GM04503 (cell line): ENCODE data around the gene PIGQ.

Source experiments
- DNase-seq: peaks from one replicate; pipeline ENCODE4 v3.0.0-alpha.2; 2012; ENCODE audit warnings: low read depth

Gene PIGQ

DNA sequence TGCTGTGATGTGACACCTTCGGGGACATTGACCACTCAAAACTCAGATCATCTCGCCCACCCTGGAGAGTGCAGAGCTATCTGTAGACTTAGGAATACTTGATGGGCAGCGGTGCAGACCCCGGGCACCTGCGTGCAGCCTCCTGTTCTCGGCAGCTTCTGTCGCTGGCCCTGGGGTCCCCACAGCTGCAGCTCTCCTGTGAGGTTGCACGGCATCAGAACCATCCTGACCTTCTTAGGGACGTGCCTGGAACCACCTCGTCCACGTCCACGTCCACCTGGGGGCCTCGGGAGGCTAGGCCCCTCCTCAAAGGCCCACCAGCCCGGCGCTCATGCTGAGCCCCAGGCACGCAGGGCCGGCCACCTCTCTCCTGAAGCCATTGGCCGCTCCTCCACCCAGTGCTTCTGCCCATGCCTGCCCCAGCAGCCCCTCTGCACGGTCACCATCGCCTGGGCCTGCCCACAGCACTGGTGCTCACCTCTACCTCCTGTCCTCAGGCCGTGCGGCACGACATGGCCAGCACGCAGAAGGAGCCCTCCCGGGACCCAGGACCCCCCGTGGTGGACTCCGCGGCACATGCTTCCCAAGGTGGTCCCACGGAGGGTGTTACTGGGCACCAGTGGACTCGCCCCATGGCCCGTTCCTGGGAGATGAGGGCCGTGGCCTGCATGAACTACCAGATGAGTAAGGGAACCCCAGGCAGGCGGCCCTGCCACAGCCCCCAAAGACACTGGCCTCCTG lies 58.7 kb downstream of the PIGQ start:
- DNase-seq = no peak

DNA sequence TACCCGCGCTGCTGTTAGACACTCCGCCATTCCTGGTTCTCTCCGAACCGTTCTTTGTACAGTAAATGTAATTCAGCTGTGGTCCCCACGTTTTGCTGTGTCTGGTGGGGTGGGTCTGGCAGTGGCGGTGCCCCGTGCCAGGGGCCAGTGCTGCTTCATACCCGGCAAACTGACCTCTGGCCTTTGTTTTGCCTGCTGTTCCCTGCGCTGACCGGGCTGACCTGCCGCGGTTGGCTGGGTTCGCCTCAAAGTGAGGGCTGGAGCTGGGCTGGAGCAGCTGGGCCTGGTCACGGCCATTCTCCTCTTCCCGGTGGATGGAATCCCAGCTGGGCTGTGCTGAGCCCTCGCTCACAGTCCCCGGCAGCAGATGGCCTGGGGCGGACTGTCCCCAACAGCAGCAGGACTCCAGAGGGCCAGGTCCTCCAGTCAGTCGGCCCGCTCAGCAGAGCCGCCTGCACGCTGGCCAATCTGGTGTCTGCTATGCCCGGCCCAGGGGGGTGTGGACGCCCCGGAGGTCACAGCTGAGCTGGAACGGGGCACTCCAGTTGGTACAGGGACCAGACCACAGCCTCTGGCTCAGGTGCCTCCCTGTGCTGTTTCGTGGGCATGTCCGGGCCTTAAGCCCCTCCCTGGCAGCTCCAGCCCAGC lies 59.5 kb downstream of the PIGQ start:
- no peak for DNase-seq

DNA sequence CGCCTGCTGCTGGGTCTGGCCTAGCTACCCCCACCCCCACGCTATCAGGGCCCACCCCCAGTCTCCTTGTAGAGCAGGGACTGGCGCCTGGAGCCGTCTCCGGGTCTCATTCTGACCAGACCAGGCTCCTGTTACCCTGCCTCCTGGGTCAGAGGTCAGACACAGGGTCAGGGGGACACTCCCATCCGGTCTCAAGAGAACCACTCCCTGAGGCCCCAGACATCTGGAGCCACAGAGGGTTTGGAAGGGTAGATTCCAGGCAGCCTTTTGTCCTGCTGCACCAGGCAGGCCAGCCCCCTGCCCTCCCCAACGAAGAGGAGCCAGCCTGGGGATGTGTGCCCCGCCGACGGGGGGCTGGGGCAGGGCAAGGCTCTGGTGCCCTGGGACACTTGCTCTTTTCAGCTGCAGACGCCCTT lies 60.1 kb downstream of the PIGQ start:
- no peak for DNase-seq

DNA sequence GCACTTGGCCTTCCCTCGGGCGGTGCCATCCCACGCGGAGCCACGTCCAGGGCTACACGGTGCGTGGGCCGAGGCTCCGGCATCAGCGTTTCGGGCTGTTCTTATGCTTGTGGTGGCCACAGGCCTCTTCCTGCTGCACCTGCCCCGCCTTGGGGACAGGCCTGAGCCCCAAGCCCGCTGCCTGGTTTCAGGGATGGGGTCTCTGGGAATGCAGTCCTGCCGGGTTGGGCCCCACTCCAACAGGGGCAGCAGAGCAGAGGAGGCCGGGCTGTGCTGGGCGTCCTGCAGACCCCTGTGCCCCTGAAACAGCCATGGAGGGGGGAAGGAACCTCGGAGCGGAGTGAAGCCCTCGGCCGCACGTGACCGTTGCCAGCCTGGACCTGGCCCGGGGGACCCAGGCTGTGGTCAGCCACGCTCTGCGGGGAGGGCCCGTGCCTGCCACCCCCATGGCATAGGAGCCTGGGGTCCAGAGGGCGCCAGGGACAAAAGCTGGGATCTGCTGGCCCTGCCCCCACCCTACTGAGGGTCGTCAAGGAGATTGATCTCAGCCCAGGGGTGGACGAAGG lies 60.6 kb downstream of the PIGQ start:
- no peak for DNase-seq

DNA sequence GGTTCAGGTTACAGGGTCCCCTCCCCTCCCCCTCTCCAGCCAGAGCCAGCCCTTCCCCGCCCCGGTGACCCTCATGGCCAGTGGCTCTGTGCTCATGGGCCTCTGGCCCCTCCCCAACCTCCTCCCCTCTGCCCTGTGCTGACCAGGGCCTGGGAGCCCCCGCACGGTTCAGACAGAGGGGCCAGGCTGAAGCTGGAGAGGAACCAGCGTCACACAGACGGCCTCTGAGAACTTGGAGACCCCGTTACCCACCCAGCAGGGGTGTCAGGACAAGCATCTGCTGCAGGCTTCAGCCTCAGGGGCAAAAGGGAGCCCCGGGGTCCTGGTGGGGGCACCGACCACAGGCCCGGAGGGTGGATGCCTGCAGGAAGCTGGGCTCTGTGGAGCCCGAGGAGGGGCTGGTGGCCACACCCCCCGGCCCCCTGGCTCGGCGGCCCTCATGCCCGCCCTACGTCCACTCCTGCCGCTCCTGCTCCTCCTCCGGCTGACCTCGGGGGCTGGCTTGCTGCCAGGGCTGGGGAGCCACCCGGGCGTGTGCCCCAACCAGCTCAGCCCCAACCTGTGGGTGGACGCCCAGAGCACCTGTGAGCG lies 61.1 kb downstream of the PIGQ start, which contains the start of gene WFIKKN1:
WFIKKN1 (plus strand) TSS at position 171 of the 591 bp plus-strand sequence; CDS start at position 440, 269 bp downstream.
- no peak for DNase-seq

DNA sequence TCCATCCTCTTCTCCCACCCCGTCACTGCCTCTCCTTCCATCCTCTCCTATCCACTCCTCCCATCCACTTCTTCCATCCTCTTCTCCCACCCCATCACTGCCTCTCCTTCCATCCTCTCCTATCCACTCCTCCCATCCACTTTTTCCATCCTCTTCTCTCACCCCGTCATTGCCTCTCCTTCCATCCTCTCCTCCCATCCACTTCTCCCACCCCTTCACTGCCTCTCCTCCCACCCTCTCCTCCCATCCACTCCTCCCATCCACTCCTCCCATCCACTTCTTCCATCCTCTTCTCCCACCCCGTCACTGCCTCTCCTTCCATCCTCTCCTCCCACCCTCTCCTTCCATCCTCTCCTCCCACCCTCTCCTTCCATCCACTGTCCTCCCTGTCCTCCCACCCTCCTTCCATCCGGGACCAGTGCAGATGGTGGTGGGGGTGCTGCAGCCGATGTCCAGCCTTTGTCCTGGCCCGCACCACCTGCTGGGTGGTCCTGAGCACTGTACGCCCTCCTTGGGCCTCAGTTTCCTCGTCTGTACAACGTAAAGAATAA lies 62.1 kb downstream of the PIGQ start:
- no peak for DNase-seq

DNA sequence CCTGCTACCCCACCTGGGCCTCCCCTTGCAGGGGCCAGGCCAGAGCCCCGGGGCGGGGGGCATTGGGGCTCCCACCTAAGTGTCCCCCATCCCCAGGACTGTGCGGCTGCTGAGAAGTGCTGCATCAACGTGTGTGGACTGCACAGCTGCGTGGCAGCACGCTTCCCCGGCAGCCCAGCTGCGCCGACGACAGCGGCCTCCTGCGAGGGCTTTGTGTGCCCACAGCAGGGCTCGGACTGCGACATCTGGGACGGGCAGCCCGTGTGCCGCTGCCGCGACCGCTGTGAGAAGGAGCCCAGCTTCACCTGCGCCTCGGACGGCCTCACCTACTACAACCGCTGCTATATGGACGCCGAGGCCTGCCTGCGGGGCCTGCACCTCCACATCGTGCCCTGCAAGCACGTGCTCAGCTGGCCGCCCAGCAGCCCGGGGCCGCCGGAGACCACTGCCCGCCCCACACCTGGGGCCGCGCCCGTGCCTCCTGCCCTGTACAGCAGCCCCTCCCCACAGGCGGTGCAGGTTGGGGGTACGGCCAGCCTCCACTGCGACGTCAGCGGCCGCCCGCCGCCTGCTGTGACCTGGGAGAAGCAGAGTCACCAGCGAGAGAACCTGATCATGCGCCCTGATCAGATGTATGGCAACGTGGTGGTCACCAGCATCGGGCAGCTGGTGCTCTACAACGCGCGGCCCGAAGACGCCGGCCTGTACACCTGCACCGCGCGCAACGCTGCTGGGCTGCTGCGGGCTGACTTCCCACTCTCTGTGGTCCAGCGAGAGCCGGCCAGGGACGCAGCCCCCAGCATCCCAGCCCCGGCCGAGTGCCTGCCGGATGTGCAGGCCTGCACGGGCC lies 62.9 kb downstream of the PIGQ start:
- no peak for DNase-seq

DNA sequence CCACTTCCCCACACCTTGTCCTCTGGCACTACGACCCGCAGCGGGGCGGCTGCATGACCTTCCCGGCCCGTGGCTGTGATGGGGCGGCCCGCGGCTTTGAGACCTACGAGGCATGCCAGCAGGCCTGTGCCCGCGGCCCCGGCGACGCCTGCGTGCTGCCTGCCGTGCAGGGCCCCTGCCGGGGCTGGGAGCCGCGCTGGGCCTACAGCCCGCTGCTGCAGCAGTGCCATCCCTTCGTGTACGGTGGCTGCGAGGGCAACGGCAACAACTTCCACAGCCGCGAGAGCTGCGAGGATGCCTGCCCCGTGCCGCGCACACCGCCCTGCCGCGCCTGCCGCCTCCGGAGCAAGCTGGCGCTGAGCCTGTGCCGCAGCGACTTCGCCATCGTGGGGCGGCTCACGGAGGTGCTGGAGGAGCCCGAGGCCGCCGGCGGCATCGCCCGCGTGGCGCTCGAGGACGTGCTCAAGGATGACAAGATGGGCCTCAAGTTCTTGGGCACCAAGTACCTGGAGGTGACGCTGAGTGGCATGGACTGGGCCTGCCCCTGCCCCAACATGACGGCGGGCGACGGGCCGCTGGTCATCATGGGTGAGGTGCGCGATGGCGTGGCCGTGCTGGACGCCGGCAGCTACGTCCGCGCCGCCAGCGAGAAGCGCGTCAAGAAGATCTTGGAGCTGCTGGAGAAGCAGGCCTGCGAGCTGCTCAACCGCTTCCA lies 63.7 kb downstream of the PIGQ start:
- DNase-seq = no peak
